OCI-LY1 (cell line): ENCODE measurements around the gene EIF3K.

ENCODE experiments used
- H2AFZ ChIP-seq: fragments of 200-600 bp; sonication (generic), shearing (Covaris generic); 2 replicates; pipeline ENCODE4 v1.6.0; 2014; ENCODE audit warnings: antibody characterized with exemption, mild to moderate bottlenecking, low read length
- H3F3A ChIP-seq: fragments of 200-600 bp; sonication (generic), shearing (Covaris generic); 2 replicates; pipeline ENCODE4 v1.6.0; 2014; ENCODE audit warnings: mild to moderate bottlenecking, antibody characterized with exemption, low read length, moderate library complexity; ENCODE audit not compliant: insufficient read depth
- H3K27ac ChIP-seq: fragments of 200-600 bp; sonication (generic); 2 replicates; pipeline ENCODE4 v1.5.1; 2014; ENCODE audit warnings: low read length, mixed run types, mild to moderate bottlenecking, low read depth; ENCODE audit not compliant: poor library complexity, severe bottlenecking
- H3K27me3 ChIP-seq: fragments of 200-600 bp; sonication (generic); 2 replicates; pipeline ENCODE4 v1.6.0; 2014; ENCODE audit warnings: antibody characterized with exemption, mild to moderate bottlenecking, low read length, moderate library complexity; ENCODE audit not compliant: insufficient read depth
- H3K36me3 ChIP-seq: fragments of 200-600 bp; sonication (generic); 2 replicates; pipeline ENCODE4 v1.6.1; 2014; ENCODE audit warnings: mild to moderate bottlenecking, antibody characterized with exemption, low read length, moderate library complexity, mixed read lengths; ENCODE audit not compliant: insufficient read depth
- H3K4me1 ChIP-seq: fragments of 200-600 bp; sonication (generic); 2 replicates; pipeline ENCODE4 v1.5.1; 2014; ENCODE audit warnings: mild to moderate bottlenecking, low read length, moderate library complexity; ENCODE audit not compliant: insufficient read depth, severe bottlenecking
- H3K4me2 ChIP-seq: fragments of 200-600 bp; sonication (generic), shearing (Covaris generic); 2 replicates; pipeline ENCODE4 v1.6.1; 2014; ENCODE audit warnings: low read length
- H3K4me3 ChIP-seq: fragments of 200-600 bp; sonication (generic); 2 replicates; pipeline ENCODE4 v1.5.1; 2014; ENCODE audit warnings: low read length, low read depth, mild to moderate bottlenecking, mixed read lengths; ENCODE audit not compliant: poor library complexity, severe bottlenecking
- H3K79me2 ChIP-seq: fragments of 200-600 bp; shearing (Covaris generic); 2 replicates; pipeline ENCODE4 v1.6.1; 2016; ENCODE audit warnings: mixed run types, low read length, mixed read lengths; ENCODE audit not compliant: insufficient read depth
- H3K9ac ChIP-seq: fragments of 200-600 bp; sonication (generic), shearing (Covaris generic); 2 replicates; pipeline ENCODE4 v1.6.1; 2014; ENCODE audit warnings: mild to moderate bottlenecking, low read length, mixed read lengths
- H3K9me2 ChIP-seq: fragments of 200-600 bp; sonication (generic), shearing (Covaris generic); 2 replicates; pipeline ENCODE4 v1.6.1; 2014; ENCODE audit warnings: low read depth, mild to moderate bottlenecking, low read length, mixed read lengths
- H3K9me3 ChIP-seq: fragments of 200-600 bp; shearing (Covaris generic); 2 replicates; pipeline ENCODE4 v1.6.1; 2014; ENCODE audit warnings: low read length, mixed read lengths
- H4K20me1 ChIP-seq: fragments of 200-600 bp; sonication (generic), shearing (Covaris generic); 2 replicates; pipeline ENCODE4 v1.6.0; 2016; ENCODE audit warnings: mild to moderate bottlenecking, low read length; ENCODE audit not compliant: insufficient read depth
- EZH2 ChIP-seq: fragments of 200-600 bp; sonication (generic), shearing (Covaris generic); IDR thresholded peaks from 2 replicates; pipeline ENCODE4 v1.8.0; 2017; ENCODE audit warnings: borderline replicate concordance, mixed run types, mild to moderate bottlenecking, antibody characterized with exemption, low read length, moderate library complexity, mixed read lengths
- TF ChIP-seq, protein P1 (sequence below): fragments of 200-600 bp; sonication (generic), shearing (Covaris generic); IDR thresholded peaks from 2 replicates; pipeline ENCODE4 v1.5.1; 2017; ENCODE audit warnings: mild to moderate bottlenecking, antibody characterized with exemption, low read length, moderate library complexity, mixed read lengths

Gene EIF3K

DNA sequence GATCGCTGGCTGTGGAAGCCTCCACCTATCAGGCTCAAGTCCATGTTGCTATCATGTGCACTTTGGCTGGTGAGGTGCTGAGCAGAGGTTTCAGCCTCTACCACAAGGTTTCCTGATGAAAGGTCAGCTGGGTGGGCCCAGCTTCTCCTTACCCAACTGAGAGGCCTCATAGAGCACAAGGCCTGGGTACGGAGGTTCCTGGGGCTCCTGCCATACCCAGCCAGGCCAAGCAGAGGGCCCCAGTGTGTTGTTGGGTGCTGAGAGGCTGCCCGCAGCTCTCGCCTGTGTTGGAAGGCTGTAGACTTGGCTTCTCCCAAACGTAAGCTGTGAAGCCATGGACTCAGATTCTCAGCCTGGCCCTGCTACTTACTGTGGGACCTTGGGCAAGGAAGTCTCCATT, 56.6 kb downstream of the EIF3K start:
- no peak overlapping the region for H3K4me2 ChIP-seq
- peaks cover 14% of the 10 kb centered on the region for H3K36me3 ChIP-seq
- no peaks in the 10 kb centered on the region for H3K9me2 ChIP-seq
- no peaks in the 10 kb centered on the region for H4K20me1 ChIP-seq
- H3K27me3 ChIP-seq = no peaks in the 10 kb centered on the region
- no peak overlapping the region for H3K9ac ChIP-seq
- peaks cover 27% of the 10 kb centered on the region for H3K79me2 ChIP-seq
- no peak overlapping the region for H2AFZ ChIP-seq
- H3K4me3 ChIP-seq = no peak overlapping the region
- TF ChIP-seq EZH2 = no peak
- TF ChIP-seq, protein P1, sequence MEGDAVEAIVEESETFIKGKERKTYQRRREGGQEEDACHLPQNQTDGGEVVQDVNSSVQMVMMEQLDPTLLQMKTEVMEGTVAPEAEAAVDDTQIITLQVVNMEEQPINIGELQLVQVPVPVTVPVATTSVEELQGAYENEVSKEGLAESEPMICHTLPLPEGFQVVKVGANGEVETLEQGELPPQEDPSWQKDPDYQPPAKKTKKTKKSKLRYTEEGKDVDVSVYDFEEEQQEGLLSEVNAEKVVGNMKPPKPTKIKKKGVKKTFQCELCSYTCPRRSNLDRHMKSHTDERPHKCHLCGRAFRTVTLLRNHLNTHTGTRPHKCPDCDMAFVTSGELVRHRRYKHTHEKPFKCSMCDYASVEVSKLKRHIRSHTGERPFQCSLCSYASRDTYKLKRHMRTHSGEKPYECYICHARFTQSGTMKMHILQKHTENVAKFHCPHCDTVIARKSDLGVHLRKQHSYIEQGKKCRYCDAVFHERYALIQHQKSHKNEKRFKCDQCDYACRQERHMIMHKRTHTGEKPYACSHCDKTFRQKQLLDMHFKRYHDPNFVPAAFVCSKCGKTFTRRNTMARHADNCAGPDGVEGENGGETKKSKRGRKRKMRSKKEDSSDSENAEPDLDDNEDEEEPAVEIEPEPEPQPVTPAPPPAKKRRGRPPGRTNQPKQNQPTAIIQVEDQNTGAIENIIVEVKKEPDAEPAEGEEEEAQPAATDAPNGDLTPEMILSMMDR = no peak
- no peaks in the 10 kb centered on the region for H3F3A ChIP-seq
- no peak overlapping the region for H3K27ac ChIP-seq
- no peaks in the 10 kb centered on the region for H3K4me1 ChIP-seq
- no peaks in the 10 kb centered on the region for H3K9me3 ChIP-seq

DNA sequence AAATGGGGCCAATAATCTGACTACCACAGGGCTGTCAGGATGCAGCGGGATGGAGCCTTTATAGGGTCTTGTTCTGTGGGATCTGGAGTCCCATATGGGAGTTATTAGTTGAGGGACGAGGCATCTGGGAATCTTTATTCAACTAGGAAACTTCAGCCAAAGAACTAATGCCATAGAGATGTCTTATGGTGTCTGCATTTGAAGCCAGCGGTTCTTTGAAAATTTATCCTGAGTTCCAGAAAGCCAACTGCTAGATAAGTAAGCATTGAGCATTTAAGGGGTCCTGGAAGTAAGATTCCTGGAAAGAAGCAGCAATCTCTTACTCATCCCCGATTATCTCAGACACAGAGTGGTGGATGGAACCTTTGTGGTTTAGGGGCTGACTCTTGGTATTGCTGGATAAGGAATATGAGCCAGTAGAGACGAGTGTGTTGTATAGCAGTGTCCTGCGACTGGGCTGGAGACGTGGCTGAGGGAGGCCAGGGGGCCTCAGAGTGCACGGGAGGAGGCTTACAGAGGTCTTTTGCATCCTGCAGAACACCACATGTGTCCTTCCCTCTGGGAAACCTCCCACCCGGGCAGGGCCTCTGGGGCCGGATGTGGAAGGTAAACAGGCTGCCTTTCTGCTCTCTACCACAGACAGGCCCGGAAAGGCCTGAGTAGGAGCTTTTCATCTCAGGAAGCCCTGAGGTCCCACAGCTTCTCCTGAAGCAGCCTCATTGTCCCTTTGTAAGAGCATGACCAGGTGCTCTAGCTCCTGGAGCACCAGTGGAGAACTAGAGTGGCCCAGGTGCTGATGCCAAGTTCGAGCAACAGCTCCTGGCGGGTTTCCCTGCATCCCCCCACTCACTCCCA, 57.3 kb downstream of the EIF3K start:
- H2AFZ ChIP-seq = no peak overlapping the region
- H3K4me3 ChIP-seq = no peak overlapping the region
- no peak overlapping the region for H3K27ac ChIP-seq
- peaks cover 14% of the 10 kb centered on the region for H3K36me3 ChIP-seq
- H3K4me1 ChIP-seq = no peaks in the 10 kb centered on the region
- TF ChIP-seq, protein P1 = no peak
- TF ChIP-seq EZH2 = no peak
- H3F3A ChIP-seq = no peaks in the 10 kb centered on the region
- peaks cover 25% of the 10 kb centered on the region for H3K79me2 ChIP-seq
- no peaks in the 10 kb centered on the region for H3K9me3 ChIP-seq
- no peak overlapping the region for H3K4me2 ChIP-seq
- H4K20me1 ChIP-seq = no peaks in the 10 kb centered on the region
- no peaks in the 10 kb centered on the region for H3K27me3 ChIP-seq
- no peaks in the 10 kb centered on the region for H3K9me2 ChIP-seq
- no peak overlapping the region for H3K9ac ChIP-seq

DNA sequence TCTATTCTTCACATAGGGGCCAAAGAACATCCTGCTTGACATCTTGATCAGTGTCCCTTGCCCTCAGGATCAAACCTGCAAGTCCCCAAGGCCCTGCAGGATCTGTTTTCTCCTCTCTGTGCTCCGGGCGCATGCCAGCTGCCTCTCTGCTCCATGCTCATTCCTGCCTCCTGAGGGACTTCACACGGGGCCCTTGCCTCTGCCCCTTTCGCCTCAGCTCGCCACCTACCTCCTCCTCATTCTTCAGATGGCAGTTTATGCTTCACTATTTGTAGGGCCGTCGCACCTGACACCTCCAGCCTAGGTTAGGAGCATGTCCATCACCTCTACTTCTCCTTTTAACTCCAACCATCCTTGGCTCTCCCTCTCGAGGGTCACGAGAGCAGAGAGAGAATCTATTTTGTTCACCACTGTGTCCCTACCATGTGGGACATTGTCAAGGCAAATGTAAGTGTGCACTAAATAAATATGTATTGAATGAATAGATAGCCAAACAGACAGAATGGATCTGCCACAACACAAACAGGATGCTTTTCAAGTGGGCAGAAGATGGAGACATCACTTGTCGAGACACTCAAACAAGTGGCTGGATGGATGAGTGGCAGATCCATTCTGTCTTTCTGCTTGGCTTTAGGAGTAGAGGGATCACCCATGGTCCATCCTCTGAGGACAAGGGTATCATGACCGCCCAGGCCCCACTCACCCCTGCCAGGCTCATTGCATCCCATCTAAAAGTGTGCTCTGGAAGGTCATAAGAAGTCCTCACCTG, 58.1 kb downstream of the EIF3K start:
- H3K36me3 ChIP-seq = peaks cover 14% of the 10 kb centered on the region
- H3K9me3 ChIP-seq = no peaks in the 10 kb centered on the region
- H2AFZ ChIP-seq = no peak overlapping the region
- TF ChIP-seq EZH2 = no peak
- TF ChIP-seq, protein P1 = no peak
- H3K9me2 ChIP-seq = no peaks in the 10 kb centered on the region
- no peaks in the 10 kb centered on the region for H4K20me1 ChIP-seq
- H3K4me1 ChIP-seq = no peaks in the 10 kb centered on the region
- H3K79me2 ChIP-seq = peaks cover 23% of the 10 kb centered on the region
- no peaks in the 10 kb centered on the region for H3F3A ChIP-seq
- H3K27ac ChIP-seq = no peak overlapping the region
- H3K9ac ChIP-seq = no peak overlapping the region
- H3K4me3 ChIP-seq = no peak overlapping the region
- H3K27me3 ChIP-seq = no peaks in the 10 kb centered on the region
- no peak overlapping the region for H3K4me2 ChIP-seq
